DOHH2 (cell line): Measurements from ENCODE around the gene APOBEC3A.
"Not testable (repeated sequence)": the region's sequence is repeated elsewhere in the genome, so short reads cannot be mapped to it uniquely, and the experiment has no call there.

Experiments used
- H3F3A ChIP-seq: fragments of 200-600 bp; sonication (generic), shearing (Covaris generic); 2 replicates; pipeline ENCODE4 v1.6.0; 2016; ENCODE audit warnings: antibody characterized with exemption, mild to moderate bottlenecking; ENCODE audit not compliant: control insufficient read depth, insufficient read depth
- H3K27ac ChIP-seq: fragments of 200-600 bp; sonication (generic); 2 replicates; pipeline ENCODE4 v1.5.1; 2014; ENCODE audit warnings: low read depth, mild to moderate bottlenecking, low read length, moderate library complexity
- H3K27me3 ChIP-seq: fragments of 200-600 bp; sonication (generic); 2 replicates; pipeline ENCODE4 v1.6.1; 2014; ENCODE audit warnings: mild to moderate bottlenecking, low read length, mixed read lengths; ENCODE audit not compliant: control insufficient read depth
- H3K36me3 ChIP-seq: fragments of 200-600 bp; sonication (generic); 2 replicates; pipeline ENCODE4 v1.6.1; 2014; ENCODE audit warnings: mild to moderate bottlenecking, low read length, moderate library complexity, mixed read lengths; ENCODE audit not compliant: control insufficient read depth
- H3K4me1 ChIP-seq: fragments of 200-600 bp; sonication (generic); 2 replicates; pipeline ENCODE4 v1.6.1; 2014; ENCODE audit warnings: mild to moderate bottlenecking, low read length, mixed read lengths; ENCODE audit not compliant: control insufficient read depth
- H3K4me2 ChIP-seq: fragments of 200-600 bp; sonication (generic); 2 replicates; pipeline ENCODE4 v1.6.0; 2014; ENCODE audit warnings: mild to moderate bottlenecking, low read length, moderate library complexity
- H3K4me3 ChIP-seq: fragments of 200-600 bp; sonication (generic); 2 replicates; pipeline ENCODE4 v1.5.1; 2014; ENCODE audit warnings: mild to moderate bottlenecking, low read length, mixed read lengths
- H3K79me2 ChIP-seq: fragments of 200-600 bp; sonication (generic); 2 replicates; pipeline ENCODE4 v1.6.1; 2014; ENCODE audit warnings: mild to moderate bottlenecking, low read length, mixed read lengths; ENCODE audit not compliant: control insufficient read depth
- H3K9me2 ChIP-seq: fragments of 200-600 bp; sonication (generic); replicated peaks from 2 replicates; pipeline ENCODE4 v1.6.1; 2014; ENCODE audit warnings: mild to moderate bottlenecking, low read length, mixed read lengths; ENCODE audit not compliant: control insufficient read depth
- H3K9me3 ChIP-seq: fragments of 200-600 bp; sonication (generic); 2 replicates; pipeline ENCODE4 v1.6.1; 2014; ENCODE audit warnings: antibody characterized with exemption, low read length, mixed read lengths; ENCODE audit not compliant: control insufficient read depth, insufficient read depth
- H4K20me1 ChIP-seq: fragments of 200-600 bp; sonication (generic); 2 replicates; pipeline ENCODE4 v1.6.0; 2014; ENCODE audit warnings: low read depth, mild to moderate bottlenecking, antibody characterized with exemption, low read length, moderate library complexity; ENCODE audit not compliant: control insufficient read depth, insufficient read depth
- EZH2phosphoT487 ChIP-seq: fragments of 200-600 bp; sonication (generic); IDR thresholded peaks from 2 replicates; pipeline ENCODE4 v1.6.1; 2017; ENCODE audit warnings: borderline replicate concordance, mild to moderate bottlenecking, antibody characterized with exemption, low read length, moderate library complexity, mixed read lengths
- TF ChIP-seq, protein P1 (sequence below): fragments of 200-600 bp; sonication (generic); IDR thresholded peaks from one replicate; pipeline ENCODE4 v1.5.1; 2014; ENCODE audit warnings: antibody characterized with exemption, mild to moderate bottlenecking, low read depth, low read length; ENCODE audit not compliant: poor library complexity, severe bottlenecking

Gene APOBEC3A

DNA sequence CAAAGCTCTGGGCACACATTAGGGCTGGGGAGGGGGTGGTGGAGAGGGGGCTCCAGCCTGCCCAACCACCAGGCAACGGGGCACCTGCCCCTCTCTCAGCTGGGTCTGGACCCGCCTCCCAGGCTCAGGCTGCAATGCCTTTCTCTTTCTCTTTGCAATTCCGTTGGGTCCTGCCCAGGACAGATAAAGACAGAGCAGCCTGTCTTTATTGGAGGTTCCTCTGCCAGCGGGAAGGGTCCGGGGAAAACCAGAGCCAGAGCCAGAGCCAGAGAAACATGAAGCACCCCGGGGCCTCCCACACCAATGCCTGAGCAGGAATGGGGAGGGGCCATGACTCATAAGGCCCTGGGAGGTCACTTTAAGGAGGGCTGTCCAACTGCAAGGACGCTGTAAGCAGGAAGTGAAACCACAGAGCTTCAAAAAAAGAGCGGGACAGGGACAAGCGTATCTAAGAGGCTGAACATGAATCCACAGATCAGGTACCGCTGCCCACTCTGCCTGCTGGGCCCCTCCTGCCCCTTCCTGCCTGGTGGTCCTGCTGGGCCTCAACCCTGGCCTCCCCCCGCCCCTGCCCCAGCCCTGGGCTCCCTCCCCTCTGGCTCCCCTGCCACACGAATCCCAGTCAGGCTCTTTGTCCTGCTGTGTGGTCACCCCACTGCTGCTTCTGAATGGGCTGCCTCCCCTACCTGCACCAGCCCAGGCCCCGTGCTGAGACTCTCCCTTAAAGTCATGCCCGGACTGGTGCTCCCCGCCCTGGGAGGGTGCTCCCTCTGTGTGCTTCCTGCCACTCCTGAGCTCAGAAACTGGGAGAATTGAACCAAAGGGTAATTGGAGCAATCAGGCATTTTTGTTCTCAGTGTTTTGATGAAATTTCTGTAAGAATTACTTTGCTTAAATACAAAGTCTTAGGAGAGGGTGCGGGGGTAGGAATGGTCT is 24.9 kb downstream of the APOBEC3A start, which contains the start of gene APOBEC3B:
TSS of gene APOBEC3B (plus strand) at position 356 of the 936 bp plus-strand sequence. CDS start at position 463, 107 bp downstream.
- Histone ChIP-seq H3K4me2 (peak within 1 kb of the TSS; percentile 38), H3K4me3 (no peak within 1 kb of the TSS), H3K9me2 (no peaks in the 10 kb centered on the region), H3K4me1 (peaks cover 34% of the 10 kb centered on the region), H3F3A (peaks cover 8% of the 10 kb centered on the region), H4K20me1 (no peaks in the 10 kb centered on the region), H3K79me2 (no peaks in the 10 kb centered on the region), H3K27me3 (peaks cover 23% of the 10 kb centered on the region), H3K36me3 (no peaks in the 10 kb centered on the region), H3K27ac (no peak within 1 kb of the TSS), H3K9me3 (peaks cover 11% of the 10 kb centered on the region)
- TF ChIP-seq EZH2phosphoT487 = no peak
- TF ChIP-seq, protein P1, sequence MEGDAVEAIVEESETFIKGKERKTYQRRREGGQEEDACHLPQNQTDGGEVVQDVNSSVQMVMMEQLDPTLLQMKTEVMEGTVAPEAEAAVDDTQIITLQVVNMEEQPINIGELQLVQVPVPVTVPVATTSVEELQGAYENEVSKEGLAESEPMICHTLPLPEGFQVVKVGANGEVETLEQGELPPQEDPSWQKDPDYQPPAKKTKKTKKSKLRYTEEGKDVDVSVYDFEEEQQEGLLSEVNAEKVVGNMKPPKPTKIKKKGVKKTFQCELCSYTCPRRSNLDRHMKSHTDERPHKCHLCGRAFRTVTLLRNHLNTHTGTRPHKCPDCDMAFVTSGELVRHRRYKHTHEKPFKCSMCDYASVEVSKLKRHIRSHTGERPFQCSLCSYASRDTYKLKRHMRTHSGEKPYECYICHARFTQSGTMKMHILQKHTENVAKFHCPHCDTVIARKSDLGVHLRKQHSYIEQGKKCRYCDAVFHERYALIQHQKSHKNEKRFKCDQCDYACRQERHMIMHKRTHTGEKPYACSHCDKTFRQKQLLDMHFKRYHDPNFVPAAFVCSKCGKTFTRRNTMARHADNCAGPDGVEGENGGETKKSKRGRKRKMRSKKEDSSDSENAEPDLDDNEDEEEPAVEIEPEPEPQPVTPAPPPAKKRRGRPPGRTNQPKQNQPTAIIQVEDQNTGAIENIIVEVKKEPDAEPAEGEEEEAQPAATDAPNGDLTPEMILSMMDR = no peak

DNA sequence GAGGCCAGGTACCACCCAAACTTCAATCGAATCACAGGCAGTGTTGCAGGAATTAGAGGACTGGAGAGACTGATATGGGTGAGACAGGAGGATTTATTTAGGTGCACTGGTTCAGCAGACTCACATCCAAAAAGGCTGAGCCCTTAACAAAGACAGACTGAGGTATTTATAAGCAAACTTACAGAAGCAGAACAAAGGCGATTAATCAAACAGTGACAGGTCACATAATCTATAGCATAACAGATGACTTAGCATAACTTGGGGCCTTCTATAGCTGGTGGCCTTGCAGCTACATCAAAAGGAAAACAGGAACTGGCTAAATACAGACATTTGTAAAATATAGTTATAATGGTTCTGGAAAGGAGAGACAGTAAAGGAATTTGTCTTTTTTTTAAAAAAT is 26.8 kb downstream of the APOBEC3A start:
- Histone ChIP-seq H3K9me3 (peaks cover 11% of the 10 kb centered on the region), H3K36me3 (no peaks in the 10 kb centered on the region), H3K4me2 (no peak overlapping the region)

DNA sequence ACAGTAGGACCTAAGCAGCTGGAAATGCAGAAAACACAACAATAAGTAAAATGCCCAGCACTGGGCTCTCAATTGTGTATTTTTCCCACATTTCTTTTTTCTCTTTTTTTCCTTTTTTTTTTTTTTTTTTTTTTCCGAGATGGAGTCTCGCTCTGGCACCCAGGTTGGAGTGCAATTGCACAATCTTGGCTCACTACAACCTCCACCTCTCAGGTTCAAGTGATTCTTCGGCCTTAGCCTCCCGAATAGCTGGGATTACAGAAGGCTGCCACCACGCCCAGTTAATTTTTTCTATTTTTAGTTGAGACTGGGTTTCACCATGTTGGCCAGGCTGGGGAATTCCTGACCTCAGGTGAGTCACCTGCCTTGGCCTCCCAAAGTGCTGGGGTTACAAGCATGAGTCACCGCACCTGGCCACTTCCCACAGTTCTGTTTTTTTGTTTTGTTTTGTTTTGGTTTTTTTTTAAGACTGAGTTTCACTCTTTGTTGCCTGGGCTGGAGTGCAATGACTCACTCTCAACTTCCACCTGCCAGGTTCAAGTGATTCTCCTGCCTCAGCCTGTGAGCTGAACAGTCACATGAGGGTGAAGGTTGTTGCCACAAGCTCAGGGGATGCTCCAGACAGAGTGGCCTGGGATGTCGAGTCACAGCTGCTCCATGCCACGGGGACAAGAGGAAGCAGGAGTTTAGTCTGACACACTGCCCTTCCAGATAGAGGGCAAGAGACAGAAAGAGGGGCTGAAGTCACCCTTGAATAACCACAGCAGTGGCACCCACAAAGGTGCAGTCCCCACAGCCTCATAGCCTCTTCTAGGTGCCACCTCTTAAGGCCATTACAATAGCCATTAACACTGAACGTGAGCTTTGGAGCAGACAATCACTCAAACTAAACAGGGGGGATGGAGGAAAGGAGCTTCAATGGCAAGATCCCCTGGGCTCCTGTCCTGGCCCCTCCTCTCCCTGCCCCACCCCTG is 27.7 kb downstream of the APOBEC3A start:
- H3K27ac ChIP-seq = peak overlapping the region; percentile 44

More for the DNA sequence above, 26.8 kb downstream of the APOBEC3A start:
- Histone ChIP-seq H3K9me2 (no peaks in the 10 kb centered on the region), H4K20me1 (no peaks in the 10 kb centered on the region), H3K4me1 (peaks cover 34% of the 10 kb centered on the region), H3K79me2 (no peaks in the 10 kb centered on the region), H3K4me3 (no peak overlapping the region), H3K27ac (peak overlapping the region; percentile 44), H3F3A (peaks cover 8% of the 10 kb centered on the region), H3K27me3 (peaks cover 13% of the 10 kb centered on the region)
- TF ChIP-seq EZH2phosphoT487 = no peak
- TF ChIP-seq, protein P1 = no peak

More for the DNA sequence above, 27.7 kb downstream of the APOBEC3A start:
- Histone ChIP-seq H3K27me3 (peaks cover 11% of the 10 kb centered on the region), H3K4me1 (peaks cover 34% of the 10 kb centered on the region), H3K4me2 (peak overlapping the region; percentile 43), H3K9me3 (peaks cover 11% of the 10 kb centered on the region)
- not testable (repeated sequence) for H3K4me3 ChIP-seq, H3K79me2 ChIP-seq, H3F3A ChIP-seq, H4K20me1 ChIP-seq, H3K9me2 ChIP-seq, H3K36me3 ChIP-seq
